MM.1S (cell line): ENCODE data around the gene SYT5.

Experiments
- EZH2 ChIP-seq: fragments of 300-600 bp; sonication (generic); optimal IDR thresholded peaks from 2 replicates; pipeline ENCODE3; 2017; ENCODE audit warnings: low read depth, mild to moderate bottlenecking, antibody characterized with exemption, low read length, mixed read lengths
- TF ChIP-seq, protein P1 (sequence below): fragments of 300-600 bp; sonication (generic); IDR thresholded peaks from 2 replicates; pipeline ENCODE4 v1.5.1; 2016; ENCODE audit warnings: antibody characterized with exemption, low read length, mixed read lengths

GRCh38 chr19:55157064-55157908 is 22.8 kb downstream of the SYT5 start, which contains the start of gene TNNI3:
- TF ChIP-seq, protein P1, sequence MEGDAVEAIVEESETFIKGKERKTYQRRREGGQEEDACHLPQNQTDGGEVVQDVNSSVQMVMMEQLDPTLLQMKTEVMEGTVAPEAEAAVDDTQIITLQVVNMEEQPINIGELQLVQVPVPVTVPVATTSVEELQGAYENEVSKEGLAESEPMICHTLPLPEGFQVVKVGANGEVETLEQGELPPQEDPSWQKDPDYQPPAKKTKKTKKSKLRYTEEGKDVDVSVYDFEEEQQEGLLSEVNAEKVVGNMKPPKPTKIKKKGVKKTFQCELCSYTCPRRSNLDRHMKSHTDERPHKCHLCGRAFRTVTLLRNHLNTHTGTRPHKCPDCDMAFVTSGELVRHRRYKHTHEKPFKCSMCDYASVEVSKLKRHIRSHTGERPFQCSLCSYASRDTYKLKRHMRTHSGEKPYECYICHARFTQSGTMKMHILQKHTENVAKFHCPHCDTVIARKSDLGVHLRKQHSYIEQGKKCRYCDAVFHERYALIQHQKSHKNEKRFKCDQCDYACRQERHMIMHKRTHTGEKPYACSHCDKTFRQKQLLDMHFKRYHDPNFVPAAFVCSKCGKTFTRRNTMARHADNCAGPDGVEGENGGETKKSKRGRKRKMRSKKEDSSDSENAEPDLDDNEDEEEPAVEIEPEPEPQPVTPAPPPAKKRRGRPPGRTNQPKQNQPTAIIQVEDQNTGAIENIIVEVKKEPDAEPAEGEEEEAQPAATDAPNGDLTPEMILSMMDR: no peak
- TF ChIP-seq EZH2: no peak
